Stimulated activated CD4-positive, alpha-beta T cell treated with anti-CD3 and anti-CD28 coated beads, Interleukin-1b, Interleukin-23, amount 100 ng/mL, for 1 hour (primary cell): Measurements from ENCODE around the gene C19orf44.
"Not testable (repeated sequence)": the region's sequence is repeated elsewhere in the genome, so short reads cannot be mapped to it uniquely, and the experiment has no call there.

ENCODE experiments used
- DNase-seq, 2 donors: peaks; one replicate each; pipeline ENCODE4 v3.0.0-alpha.2; 2020; ENCODE audit warnings: low read depth in 2 of 2

The C19orf44 gene

DNA sequence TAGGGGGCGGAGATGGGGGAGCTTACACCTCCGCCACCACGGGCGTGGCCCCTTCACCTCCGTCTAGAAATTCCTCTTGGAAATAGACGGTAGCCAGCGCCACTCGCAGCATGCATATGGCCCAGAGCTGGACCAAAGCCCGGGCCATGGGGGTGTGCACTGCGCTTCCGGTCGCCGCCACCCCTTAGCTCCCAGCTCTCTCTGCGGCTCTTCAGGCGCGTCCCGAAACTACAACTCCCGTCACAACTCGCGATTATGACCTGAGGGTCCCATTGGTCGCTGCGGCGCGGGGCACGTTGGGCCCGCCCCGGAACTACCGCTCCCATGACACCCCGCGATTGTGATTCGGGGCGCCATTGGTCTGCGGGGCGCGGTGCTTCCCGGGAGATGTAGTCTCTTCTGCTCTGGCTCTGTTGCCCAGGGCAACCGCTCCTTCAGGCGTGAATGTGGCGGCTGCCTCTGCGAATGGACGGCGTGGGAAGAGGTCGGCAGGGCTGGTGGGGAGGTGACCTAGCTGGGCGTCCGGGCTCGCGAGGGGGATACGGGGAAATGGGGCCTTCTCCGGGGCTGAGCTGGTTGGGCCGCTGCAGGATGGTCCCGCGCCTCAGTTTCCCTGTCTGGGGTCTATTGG is at the start of gene C19orf44, which contains the start of gene CALR3:
Gene C19orf44, plus strand, starts transcription at position 413 of the 631 bp plus-strand sequence. CDS start 4,399 bp downstream, outside the sequence.
Gene CALR3, minus strand, starts transcription at position 186 of the 631 bp plus-strand sequence. Its CDS starts 38 bp downstream, at position 148.
- DNase-seq: peak; percentile 92

DNA sequence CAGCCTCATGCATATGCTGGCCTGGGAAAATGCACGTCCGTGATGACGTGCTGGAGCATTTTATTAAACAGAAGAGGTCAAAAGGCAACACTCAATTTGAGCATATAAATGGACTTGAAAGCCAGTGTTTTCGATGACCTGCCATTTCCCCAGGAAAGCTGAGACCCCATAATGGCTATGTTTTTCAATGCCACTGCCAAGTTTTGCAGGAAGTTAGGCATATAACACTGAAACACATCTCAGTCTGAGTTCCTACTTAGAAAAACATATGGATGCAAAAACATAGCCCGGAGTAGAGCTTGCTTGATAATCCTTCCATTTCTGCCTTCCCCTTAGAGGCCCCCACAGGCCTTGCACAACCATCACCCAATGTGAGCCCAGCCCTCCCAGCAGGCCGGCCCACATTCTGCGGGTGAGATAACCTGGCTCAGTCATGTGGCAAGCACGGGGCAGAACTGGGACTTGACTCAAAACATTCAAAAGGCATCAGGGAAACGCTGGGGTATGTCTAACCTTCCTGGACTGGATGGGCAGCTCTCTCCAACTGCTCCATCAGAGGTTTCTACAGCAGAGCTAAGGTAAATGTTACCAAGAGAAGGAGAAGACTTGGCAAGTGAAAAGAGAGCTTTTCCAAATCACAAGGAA is 49.3 kb upstream of the C19orf44 start:
- no peak for DNase-seq

DNA sequence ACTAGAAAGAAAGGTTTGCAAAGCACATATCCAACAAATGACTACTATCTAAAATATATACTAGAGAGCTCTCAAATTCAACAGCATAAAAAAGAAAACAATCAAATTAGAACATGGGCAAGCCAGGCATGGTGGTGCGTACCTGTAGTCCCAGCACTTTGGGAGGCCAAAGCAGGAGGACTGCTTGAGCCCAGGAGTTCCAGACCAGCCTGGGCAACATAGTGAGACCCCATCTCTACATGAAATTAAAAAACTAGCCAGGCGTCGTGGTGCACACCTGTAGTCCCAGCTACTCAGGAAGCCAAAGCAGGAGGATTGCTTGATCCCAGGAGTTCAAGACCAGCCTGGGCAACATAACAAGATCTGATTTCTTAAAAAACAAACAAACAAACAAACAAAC is 47.3 kb upstream of the C19orf44 start:
- DNase-seq: not testable (repeated sequence)

DNA sequence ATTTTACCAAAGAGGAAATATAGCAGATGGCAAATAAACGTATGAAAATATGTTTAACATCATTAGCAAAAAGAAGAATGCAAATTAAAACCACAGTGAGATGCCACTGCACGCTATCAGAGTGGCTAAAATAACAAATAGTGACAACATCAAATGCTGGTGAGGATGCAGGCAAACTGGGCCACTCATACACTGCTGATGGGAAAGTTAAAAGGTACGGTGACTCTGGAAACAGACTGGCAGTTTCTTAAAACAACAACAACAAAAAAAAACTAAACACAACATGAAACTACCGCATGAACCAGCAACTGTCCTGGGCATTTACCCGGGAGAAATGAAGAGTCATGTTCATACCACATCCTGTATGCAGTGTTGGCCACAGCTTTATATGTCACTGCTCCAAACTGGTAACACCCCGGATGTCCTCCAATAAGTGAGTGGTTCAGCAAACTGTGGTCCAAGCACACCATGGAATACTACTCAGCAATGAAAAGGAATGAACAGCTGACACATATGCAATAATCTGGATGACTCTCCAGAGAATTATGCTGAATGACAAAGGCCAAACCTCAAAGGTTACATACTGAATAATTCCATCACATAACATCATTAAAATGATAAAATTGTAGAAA is 46.7 kb upstream of the C19orf44 start:
- no peak for DNase-seq

DNA sequence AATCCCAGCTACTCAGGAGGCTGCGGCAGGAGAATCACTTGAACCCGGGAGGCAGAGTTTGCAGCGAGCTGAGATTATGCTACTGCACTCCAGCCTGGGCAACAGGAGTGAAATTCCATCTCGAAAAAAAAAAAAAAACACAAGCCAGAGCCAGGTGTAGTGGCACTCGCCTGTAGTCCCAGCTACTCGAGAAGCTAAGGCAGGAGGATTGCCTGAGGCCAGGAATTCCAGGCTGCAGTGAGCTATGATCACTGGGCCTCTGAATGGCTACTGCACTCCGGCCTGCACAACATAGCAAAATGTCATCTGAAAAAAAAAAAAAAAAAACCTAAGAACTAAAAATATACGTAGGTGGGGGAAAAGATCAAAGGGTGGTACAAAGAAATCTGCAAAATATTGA is 43.9 kb upstream of the C19orf44 start:
- no peak for DNase-seq

DNA sequence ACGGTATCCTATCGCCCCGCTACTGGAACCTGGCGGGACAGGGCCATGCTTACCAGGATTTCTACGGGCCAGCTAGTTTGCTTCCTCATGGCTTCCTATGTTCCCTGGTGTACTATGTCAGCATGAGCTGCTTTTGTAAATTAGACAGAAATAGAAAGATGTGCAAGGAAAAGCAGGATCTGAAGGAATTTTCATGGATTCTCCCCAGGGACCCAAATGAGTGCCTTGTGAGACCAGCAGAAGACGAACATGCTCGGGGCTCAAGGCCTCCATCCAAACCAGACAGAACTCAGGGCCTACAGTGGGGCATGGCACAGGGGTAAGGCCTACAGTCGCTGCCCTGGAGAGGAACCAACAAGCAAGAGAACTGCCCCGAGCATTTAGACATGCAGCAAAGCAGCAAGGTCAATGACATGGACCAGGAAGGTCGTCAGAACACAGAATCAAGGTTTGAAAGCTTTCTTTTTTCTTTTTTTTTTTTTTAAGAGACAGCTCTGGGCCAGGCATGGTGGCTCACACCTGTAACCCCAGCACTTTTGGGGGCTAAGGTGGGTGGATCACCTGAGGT is 41.8 kb upstream of the C19orf44 start:
- DNase-seq: no peak

DNA sequence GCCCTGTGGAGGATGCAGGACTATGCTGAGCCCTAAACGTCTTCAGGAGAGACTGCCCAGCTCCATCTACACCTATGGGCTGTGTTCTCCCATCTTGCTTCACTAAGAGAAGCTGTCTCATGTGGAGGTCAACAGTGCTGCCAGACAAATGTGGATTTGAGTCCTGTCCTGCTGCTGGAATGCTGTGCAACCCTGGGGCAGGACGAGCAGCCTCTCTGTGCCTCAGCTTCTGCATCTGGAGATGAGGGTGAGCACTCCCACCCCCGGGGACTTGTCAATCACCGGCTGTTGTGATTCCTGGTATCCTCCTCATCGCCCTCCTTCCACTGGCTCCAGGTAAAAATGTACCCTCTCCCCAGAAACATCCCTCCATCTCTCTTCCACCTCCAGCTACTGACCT is 40.7 kb upstream of the C19orf44 start:
- DNase-seq: no peak

DNA sequence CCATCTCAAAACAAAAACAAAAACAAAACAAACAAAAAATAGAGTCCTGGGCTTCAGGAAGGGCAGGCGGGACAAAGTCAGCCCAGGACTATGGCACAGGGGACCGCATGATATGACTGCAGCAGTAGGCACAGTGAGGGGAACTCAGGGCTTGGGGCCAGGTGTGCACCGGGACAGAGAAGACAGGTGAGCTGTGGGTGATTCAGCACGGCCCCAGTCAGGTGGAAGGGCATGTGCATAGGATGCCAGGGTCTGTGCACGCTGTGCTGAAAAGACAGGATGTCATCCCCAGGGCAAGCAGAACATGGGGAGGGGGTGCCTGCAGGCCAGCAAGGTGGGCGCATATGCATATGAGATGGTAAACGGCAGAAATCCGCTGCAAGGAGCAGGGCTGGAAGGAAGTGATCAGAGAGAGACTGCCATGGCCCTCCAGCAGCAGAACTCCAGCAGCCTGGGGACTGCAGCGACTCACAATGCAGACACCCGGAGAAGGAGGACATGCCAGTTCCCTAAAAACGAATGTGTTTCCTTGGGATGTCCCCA is 39.5 kb upstream of the C19orf44 start:
- DNase-seq: no peak

DNA sequence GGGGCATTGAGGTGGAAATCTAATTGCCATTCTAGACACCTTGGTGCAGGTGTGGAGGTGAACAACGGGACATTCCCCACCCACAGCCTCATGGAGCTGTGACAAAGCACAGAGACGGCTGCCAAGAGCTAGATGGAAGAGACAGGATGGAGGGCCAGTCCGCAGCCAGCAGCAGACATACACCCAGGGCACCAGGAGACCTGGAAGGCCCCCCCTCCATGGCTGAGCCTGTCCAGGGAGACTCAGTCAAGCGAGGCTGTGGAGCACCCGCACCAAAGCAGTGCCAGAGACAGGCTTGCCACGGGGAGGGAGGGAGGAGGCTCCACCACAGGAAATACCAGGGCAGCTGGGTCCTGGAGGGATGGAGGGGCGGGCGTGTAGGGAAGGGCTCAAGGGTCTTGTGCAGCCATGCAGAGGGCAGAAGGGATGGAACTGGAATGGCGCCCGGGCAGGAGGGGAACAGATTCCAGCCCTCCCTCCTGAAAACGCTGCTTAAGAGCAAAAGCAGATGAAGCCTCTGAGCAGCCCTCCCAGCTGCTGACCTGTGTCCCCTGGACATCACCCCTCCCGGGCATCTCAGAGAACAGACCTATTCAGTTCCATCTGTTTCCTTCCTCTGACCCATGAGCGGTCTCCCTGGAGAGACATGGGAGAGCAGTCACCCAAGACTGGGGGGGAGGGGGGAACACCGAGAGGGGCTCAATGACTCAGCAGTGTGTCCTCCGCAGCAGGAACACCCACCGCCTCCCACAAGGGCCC is 38.8 kb upstream of the C19orf44 start:
- no peak for DNase-seq

DNA sequence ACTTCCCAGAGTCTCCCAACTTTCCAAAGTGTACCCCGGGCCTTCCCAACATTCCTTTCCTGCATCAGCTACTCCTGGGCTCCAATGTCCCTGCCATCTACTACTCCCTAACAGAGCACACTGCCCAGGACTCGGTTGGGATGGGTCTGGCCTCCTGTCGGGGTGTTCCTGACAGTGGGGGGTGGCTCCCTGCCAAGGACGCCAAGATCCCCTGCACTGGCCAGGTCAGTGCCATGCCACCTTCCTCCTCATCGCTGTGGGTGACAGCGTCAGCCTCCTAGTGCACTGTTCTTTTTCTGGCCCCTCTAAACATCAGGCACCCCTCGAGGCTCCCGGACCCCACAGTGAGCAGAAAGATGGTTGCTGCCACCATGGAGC is 38.3 kb upstream of the C19orf44 start:
- DNase-seq: no peak

DNA sequence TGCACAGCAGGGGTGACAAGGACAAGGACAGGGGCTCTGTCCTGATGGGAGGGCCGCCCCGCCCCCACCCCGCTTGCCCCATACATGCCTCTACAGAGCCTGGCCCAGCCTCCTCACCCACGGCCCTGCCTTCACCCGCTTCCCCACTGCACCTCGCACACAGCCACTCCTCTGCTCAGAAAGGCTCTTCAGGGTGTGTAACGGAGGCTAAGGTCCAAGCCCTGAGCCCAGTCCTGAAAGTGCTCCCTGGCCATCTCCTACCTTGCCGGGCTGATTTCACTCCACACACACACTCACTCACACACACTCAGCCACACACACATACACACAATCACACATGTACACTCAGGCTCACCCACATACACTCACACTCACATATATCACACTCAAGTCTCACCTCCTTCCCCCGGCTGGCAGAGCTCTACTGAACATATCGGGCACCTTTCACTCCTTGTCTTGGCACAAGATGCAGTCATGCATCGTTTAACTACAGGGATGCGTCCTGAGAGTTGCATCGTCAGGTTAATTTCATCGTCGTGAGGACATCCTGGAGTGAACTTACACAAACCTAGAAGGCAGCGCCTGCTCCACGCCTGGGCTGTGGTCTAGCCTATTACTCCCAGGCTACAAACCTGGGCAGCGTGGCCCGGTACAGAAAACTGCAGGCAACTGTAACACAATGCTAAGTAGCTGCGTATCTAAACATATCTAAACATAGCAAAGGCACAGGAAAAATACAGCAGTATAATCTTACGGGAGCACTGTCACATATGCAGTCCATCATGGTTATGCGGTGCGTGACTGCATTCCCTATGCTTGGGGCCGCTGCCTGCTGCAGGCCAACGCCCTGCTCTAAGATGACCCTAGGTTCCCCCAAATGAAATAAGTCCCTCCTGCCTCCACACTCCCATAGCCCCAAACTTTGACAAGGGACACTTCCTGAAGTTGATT is 37.5 kb upstream of the C19orf44 start:
- no peak for DNase-seq

DNA sequence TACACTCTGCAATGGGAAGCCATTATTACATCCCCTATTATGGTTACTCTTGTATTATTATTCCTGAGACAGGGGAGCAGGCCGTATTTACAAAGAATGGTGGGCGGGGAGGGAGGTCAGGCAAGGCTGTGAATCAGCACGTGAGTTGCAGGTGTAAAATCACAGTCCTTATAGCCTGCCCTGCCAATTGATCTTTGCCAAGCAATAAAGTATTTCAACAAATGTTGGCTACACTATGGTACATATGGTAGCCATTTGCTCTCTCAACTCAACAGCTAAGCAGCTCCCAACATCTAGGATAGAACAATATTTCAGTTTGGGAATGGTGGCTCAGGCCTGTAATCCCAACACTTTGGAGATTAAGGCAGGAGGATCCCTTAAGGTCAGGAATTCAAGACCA is 36.5 kb upstream of the C19orf44 start:
- DNase-seq: no peak

DNA sequence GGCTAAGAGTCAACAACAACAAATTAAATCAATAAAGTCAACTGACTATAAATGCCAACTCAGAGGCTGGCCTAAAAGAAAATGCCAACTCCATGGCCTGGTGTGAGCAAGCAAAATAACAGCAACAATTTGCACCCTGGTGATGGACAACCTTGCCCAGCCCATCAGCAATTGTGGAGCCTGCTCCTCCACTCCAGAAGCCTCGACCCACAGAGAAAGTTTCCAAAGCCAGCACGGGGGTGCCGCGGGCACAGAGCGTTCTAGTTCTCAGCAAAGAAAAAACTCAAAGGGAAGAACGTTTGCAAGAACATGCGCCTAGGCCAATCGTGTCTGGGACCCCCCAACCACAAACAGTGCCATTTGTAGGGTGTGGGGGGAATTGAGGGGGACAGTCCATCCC is 35.7 kb upstream of the C19orf44 start:
- no peak for DNase-seq

DNA sequence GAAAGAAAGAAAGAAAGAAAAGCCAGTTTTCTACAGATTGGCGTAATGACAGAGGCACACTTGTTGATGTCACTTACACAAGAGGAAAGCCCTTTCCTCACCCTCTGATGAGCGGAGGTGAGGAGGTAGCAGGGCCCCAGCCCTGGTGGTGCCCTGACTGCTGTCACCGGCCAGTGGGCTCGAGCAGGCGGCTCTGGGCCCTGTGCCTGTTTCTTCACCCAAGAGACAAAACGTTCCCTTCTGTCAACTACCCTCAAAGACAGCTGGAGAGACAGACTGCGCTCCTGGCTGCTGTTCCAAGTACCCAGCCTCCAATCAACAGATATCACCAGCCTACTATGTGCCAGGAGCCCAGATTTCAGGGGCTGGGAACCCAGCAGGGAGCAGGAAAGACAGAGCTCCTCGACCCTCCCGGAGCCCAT is 34.6 kb upstream of the C19orf44 start:
- no peak for DNase-seq

DNA sequence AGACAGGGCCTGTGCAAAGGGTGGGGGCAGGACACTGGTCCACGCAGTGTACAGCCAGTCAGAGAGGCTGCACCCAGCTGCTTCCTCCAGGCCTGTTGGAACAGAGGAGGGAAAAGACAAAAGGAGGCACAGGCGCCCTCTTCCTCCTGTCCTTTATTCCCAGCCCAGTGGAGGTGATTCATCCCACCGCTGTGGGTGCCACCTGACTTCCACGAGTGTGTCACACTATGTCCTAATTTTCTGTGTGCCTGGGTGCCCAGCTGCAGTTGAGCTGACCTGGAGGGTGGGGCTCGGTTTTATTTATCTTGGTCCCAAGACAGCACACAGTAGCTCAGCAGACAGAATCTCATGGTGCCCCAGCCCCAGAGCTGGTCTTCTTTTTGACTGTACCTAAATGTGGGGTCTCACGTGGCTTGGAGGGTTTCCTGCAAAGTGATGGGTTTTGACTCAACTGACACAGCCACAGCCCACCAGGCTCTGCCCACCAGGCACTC is 33.4 kb upstream of the C19orf44 start:
- DNase-seq: no peak

DNA sequence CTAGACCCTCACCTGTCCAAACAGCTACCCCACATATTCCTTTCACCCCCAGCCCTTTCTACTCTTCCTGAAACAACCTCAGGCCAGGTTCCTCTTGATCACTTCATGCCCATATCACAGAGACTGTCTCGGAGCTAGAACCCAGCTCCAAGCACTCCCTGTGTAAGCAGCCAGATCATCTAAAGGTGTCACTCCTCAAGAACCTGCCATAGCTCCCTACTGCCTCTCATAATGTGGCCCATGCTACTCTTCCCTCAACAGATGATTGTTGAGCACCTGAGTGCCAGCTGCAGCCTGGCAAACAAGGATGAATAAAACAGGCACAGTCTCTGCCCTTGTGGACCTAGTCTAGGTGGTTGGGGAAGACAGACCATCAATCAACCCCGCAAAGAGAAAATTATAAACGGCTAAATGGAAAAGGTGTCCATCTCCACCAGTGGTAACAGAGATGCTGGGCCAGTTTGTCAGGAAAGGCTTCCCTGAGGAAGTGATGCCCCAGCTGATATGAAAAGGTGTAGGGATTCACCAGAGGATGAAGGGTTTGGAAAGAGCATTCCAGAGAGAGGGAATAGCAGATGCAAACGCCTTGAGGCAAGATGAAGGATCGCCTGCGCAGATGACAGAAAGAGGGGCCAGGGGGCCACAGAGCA is 32.7 kb upstream of the C19orf44 start:
- DNase-seq: no peak

DNA sequence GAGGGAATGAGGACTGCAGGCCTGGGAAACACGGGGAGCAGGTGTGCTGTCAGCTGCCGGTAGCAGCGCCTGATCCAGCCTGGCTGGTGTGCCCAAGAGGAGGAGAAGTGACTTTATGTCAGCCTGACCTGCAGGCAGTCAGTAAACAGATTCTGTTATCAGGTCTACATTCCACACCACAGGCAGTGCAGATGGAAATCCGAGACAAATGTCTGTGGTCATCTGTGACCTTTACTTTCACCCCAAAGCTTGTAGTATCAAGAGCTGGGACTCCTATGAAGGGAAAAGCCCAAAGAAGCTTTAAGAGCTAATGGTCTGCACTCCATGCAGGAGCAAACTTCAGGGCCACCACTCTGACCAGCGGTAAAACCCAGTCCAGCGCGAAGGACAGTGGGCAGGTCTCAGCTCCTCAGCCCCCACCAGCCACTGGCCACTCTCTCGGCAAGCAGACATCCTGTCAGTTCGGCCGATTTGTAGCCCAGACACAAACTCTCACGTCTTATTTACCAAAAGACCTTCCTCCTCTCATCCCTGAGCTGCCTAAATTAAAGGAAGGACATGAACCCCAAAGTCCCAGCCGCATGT is 32.1 kb upstream of the C19orf44 start:
- no peak for DNase-seq

DNA sequence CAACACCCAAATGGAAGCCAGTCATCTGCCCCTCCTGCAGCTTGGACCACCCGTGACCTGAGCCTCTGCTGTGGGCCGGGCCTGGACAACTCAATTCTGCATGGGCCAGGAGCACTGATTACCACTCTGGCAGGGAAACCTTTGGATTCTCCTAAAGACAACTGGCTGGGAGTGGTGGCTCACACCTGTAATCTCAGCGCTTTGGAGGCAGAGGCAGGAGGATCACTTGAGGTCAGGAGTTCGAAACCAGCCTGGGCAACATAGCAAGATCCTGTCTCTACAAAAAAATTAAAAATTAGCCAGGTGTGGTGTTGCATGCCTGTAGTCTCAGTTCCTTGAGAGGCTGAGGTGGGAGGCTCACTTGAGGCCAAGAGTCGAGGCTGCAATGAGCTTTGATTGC is 31.0 kb upstream of the C19orf44 start:
- no peak for DNase-seq

DNA sequence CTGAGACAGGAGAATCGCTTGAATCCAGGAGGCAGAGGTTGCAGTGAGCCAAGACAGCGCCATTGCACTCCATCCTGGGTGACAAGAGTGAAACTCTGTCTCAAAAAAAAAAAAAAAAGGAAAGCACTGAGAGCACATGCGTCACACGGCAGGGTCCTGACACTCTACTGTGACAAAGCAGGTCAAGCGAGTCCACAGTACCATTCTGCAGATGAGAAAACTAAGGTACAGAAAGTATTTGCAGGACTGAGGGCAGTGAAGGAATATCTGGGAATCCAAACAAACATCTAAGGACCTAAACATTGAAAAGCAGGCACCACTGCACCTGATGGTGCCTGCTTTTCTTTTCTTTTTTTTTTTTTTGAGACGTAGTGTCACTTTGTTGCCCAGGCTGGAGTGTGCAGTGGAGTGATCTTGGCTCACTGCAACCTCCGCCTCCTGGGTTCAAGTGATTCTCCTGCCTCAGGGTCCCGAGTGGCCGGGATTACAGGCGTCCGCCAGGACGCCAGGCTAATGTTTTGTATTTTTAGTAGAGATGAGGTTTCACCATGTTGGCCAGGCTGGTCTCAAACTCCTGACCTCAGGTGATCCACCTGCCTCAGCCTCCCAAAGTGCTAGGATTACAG is 29.3 kb upstream of the C19orf44 start:
- DNase-seq: not testable (repeated sequence)
